T1000 (cell line): ENCODE measurements around the gene SLAMF9.
A peak's percentile ranks its signal among the peaks of the same experiment; 100 is the strongest.

ENCODE experiments used
- DNase-seq: peaks from one replicate; lab custom pipeline; 2025; ENCODE audit warnings: mixed read lengths; lab: John Stamatoyannopoulos, UW

SLAMF9 gene

GRCh38 chr1:159945483-159946241 lies 8.4 kb downstream of the SLAMF9 start, which contains the start of gene IGSF9:
TSS of gene IGSF9 (minus strand) at chr1:159945613. CDS start at chr1:159943454, 2,159 bp downstream.
- DNase-seq, result no peak

GRCh38 chr1:159944623-159945455 lies 9.2 kb downstream of the SLAMF9 start:
- DNase-seq, result no peak

- DNase-seq, result no peak
Measured at GRCh38 chr1:159943908-159944622, 10.0 kb downstream of the SLAMF9 start.

- DNase-seq, result no peak
Measured at GRCh38 chr1:159943278-159943640, 10.8 kb downstream of the SLAMF9 start.

GRCh38 chr1:159942632-159943277 lies 11.3 kb downstream of the SLAMF9 start:
- no peak for DNase-seq

- no peak for DNase-seq
Measured at GRCh38 chr1:159941591-159942560, 12.2 kb downstream of the SLAMF9 start.

- DNase-seq, result no peak
Measured at GRCh38 chr1:159941141-159941540, 12.9 kb downstream of the SLAMF9 start.

- no peak for DNase-seq
Measured at GRCh38 chr1:159940006-159940620, 13.9 kb downstream of the SLAMF9 start.

GRCh38 chr1:159939678-159940002 lies 14.4 kb downstream of the SLAMF9 start:
- DNase-seq, result no peak

GRCh38 chr1:159938905-159939677 lies 14.9 kb downstream of the SLAMF9 start:
- no peak for DNase-seq

GRCh38 chr1:159938211-159938852 lies 15.7 kb downstream of the SLAMF9 start:
- DNase-seq, result no peak

GRCh38 chr1:159937054-159937750 lies 16.8 kb downstream of the SLAMF9 start:
- no peak for DNase-seq

- DNase-seq, result peak; percentile 19
Measured at GRCh38 chr1:159936273-159936904, 17.6 kb downstream of the SLAMF9 start.

- DNase-seq, result no peak
Measured at GRCh38 chr1:159935719-159936272, 18.2 kb downstream of the SLAMF9 start.

- DNase-seq, result no peak
Measured at GRCh38 chr1:159935305-159935704, 18.7 kb downstream of the SLAMF9 start.

GRCh38 chr1:159934136-159935039 lies 19.6 kb downstream of the SLAMF9 start:
- DNase-seq, result no peak

GRCh38 chr1:159933347-159933746 lies 20.7 kb downstream of the SLAMF9 start:
- no peak for DNase-seq
